Measurements from ENCODE around the gene STK10.

The STK10 gene

DNA sequence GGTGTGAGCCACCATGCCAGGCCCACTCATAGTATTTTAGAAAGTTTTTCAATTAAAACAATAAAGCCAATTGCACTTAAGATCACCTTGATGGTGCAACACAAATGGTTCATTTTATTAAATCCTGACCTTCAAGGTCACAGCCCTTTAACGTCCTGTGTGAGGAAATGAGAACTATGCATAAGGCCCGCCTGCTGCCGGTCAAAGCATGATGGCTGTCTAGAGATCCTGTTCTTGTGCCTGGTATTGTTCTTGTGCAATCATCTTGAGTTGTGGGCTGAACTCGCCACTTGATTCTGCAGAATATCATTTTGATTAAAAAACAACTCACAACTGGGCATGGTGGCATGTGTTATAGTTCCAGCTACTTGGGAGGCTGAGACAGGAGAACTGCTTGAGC is 137.9 kb downstream of the STK10 start:
- no peaks in the 10 kb centered on the region for H3K27me3 ChIP-seq (ENCODE audit: control insufficient read depth, insufficient read depth, low read length)
- H3K4me3 ChIP-seq (ENCODE audit: low read depth, low read length): no peak overlapping the region
- no peak overlapping the region for H3K27ac ChIP-seq (ENCODE audit: low read depth, low read length)
- H3K4me1 ChIP-seq (ENCODE audit: control insufficient read depth, insufficient read depth, low read length): peaks cover 7% of the 10 kb centered on the region; the same call in 1 of the 2 replicates
- H3K36me3 ChIP-seq (ENCODE audit: control insufficient read depth, insufficient read depth, low read length): peaks cover 6% of the 10 kb centered on the region; the same call in 1 of the 2 replicates
- no peaks in the 10 kb centered on the region for H3K9me3 ChIP-seq (ENCODE audit: control insufficient read depth, insufficient read depth, low read length)
- no peak overlapping the region for H3K9ac ChIP-seq (ENCODE audit: low read depth, low read length)

DNA sequence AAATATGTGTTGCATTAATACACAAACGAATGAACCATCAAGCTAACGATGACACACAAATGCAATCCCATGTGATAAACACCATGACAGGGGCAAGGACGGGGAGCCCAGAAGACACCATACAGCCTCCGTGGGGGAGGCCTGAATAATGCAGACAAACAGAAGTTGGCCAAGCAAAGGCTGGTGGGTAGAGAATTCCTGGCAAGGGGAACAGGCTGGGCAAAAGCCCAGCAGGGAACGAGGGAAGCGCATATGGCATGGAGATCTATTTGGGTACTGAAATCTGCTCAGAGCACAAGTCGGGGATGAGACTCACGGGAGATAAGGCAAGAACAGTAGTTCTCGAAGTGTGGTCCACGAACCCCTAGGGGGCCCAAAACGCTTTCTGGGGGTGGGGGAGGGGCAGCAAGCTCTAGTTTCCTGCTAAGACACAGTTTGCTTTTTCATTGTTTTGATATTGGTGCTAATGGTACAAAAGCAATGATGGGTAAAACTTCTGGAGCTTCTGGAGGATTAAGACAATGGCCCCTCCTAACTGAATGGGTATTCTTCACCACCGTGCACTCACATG is 138.7 kb downstream of the STK10 start:
- Histone ChIP-seq H3K9me3 (ENCODE audit: control insufficient read depth, insufficient read depth, low read length) (no peaks in the 10 kb centered on the region), H3K36me3 (ENCODE audit: control insufficient read depth, insufficient read depth, low read length) (peaks cover 6% of the 10 kb centered on the region; the same call in 1 of the 2 replicates), H3K4me3 (ENCODE audit: low read depth, low read length) (no peak overlapping the region), H3K27me3 (ENCODE audit: control insufficient read depth, insufficient read depth, low read length) (no peaks in the 10 kb centered on the region), H3K27ac (ENCODE audit: low read depth, low read length) (no peak overlapping the region), H3K9ac (ENCODE audit: low read depth, low read length) (no peak overlapping the region), H3K4me1 (ENCODE audit: control insufficient read depth, insufficient read depth, low read length) (peaks cover 7% of the 10 kb centered on the region; the same call in 1 of the 2 replicates)

DNA sequence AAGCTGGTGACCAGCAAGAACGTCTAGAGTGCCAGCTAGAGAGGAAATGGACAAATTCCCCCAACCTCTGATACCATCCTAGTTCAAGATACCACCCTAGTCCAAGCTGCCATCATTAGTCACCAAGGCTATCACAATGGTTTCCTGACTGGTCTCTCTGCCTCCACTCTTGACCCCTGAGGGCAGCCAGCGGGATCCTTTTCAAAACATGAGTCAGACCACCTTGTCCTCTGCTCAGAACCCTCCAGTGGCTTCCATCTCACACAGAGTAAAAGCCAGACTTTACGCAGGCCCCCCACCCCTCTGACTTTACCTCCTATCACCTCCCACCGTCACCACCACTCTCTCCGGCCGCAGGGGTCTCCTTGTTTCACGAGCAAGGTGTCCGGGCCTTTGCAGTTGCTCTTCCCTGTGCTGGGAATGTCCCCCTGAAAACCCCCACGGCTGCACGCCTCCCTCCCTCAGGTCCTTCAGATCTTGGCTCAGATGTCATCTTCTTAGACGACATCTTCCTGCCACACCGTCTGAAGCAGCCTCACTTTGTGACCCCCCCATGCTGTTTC is 139.4 kb downstream of the STK10 start:
- no peak overlapping the region for H3K9ac ChIP-seq (ENCODE audit: low read depth, low read length)
- H3K4me1 ChIP-seq (ENCODE audit: control insufficient read depth, insufficient read depth, low read length): peaks cover 7% of the 10 kb centered on the region; the same call in 1 of the 2 replicates
- peaks cover 6% of the 10 kb centered on the region; the same call in 1 of the 2 replicates for H3K36me3 ChIP-seq (ENCODE audit: control insufficient read depth, insufficient read depth, low read length)
- no peaks in the 10 kb centered on the region for H3K9me3 ChIP-seq (ENCODE audit: control insufficient read depth, insufficient read depth, low read length)
- H3K4me3 ChIP-seq (ENCODE audit: low read depth, low read length): no peak overlapping the region
- H3K27ac ChIP-seq (ENCODE audit: low read depth, low read length): no peak overlapping the region
- H3K27me3 ChIP-seq (ENCODE audit: control insufficient read depth, insufficient read depth, low read length): no peaks in the 10 kb centered on the region

DNA sequence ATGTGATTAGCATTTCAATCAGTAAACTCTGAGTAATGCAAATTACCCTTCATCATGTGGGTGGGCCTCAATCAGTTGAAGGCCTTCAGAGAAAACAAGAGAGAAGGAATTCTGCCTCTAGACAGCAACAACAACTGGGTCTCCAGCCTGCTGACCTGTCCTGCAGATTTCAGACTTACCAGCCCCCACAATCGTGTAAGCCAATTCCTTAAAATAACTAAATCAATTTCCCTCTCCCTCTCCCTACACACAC is 139.9 kb downstream of the STK10 start:
- no peak overlapping the region for H3K27ac ChIP-seq (ENCODE audit: low read depth, low read length)
- H3K4me1 ChIP-seq (ENCODE audit: control insufficient read depth, insufficient read depth, low read length): peaks cover 7% of the 10 kb centered on the region; the same call in 1 of the 2 replicates
- H3K36me3 ChIP-seq (ENCODE audit: control insufficient read depth, insufficient read depth, low read length): peaks cover 6% of the 10 kb centered on the region; the same call in 1 of the 2 replicates
- no peak overlapping the region for H3K4me3 ChIP-seq (ENCODE audit: low read depth, low read length)
- no peaks in the 10 kb centered on the region for H3K9me3 ChIP-seq (ENCODE audit: control insufficient read depth, insufficient read depth, low read length)
- H3K27me3 ChIP-seq (ENCODE audit: control insufficient read depth, insufficient read depth, low read length): no peaks in the 10 kb centered on the region
- H3K9ac ChIP-seq (ENCODE audit: low read depth, low read length): no peak overlapping the region

DNA sequence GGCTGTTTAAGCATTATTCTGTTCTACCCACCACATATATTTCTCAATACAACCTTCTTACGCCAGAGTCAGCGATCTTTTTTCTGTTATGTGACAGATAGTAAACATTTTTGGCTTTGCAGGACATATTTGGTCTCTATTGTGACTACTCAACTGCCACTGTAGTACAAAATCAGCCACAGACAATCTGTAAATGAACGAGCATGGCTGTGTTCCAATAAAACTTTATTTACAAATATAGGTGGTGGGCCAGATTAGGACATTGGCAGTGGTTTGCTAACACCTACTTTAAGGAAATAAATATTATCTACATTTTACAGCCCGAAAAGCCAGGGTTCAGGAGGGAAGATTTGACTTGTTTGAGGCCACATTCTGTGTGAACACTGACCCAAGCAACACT is 141.4 kb downstream of the STK10 start:
- Histone ChIP-seq H3K36me3 (ENCODE audit: control insufficient read depth, insufficient read depth, low read length) (0 out of 2 replicates have a peak, but pooled peaks cover under 1% of the 10 kb centered on the region), H3K27ac (ENCODE audit: low read depth, low read length) (no peak overlapping the region), H3K4me3 (ENCODE audit: low read depth, low read length) (no peak overlapping the region), H3K4me1 (ENCODE audit: control insufficient read depth, insufficient read depth, low read length) (peaks cover 7% of the 10 kb centered on the region; the same call in 1 of the 2 replicates), H3K9me3 (ENCODE audit: control insufficient read depth, insufficient read depth, low read length) (no peaks in the 10 kb centered on the region), H3K27me3 (ENCODE audit: control insufficient read depth, insufficient read depth, low read length) (no peaks in the 10 kb centered on the region), H3K9ac (ENCODE audit: low read depth, low read length) (no peak overlapping the region)

DNA sequence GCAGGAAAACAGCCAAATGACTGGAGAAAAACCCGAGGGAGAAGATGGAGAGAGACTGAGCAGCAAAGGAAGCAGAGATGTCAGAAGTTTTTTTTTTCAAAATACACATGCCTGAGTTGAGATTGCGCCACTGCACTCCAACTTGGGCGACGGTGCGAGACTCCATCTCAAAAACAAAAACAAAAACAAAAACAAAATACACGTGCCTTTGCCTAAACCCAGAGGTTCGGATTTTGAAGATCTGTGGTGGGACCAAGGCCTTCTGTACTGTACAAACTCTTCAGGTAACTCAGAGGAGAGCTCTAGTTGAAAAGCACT is 142.8 kb downstream of the STK10 start:
- Histone ChIP-seq H3K4me1 (ENCODE audit: control insufficient read depth, insufficient read depth, low read length) (peaks cover 7% of the 10 kb centered on the region; the same call in 1 of the 2 replicates), H3K27me3 (ENCODE audit: control insufficient read depth, insufficient read depth, low read length) (no peaks in the 10 kb centered on the region), H3K9me3 (ENCODE audit: control insufficient read depth, insufficient read depth, low read length) (no peaks in the 10 kb centered on the region), H3K27ac (ENCODE audit: low read depth, low read length) (no peak overlapping the region), H3K4me3 (ENCODE audit: low read depth, low read length) (no peak overlapping the region), H3K9ac (ENCODE audit: low read depth, low read length) (no peak overlapping the region), H3K36me3 (ENCODE audit: control insufficient read depth, insufficient read depth, low read length) (no peaks in the 10 kb centered on the region)

DNA sequence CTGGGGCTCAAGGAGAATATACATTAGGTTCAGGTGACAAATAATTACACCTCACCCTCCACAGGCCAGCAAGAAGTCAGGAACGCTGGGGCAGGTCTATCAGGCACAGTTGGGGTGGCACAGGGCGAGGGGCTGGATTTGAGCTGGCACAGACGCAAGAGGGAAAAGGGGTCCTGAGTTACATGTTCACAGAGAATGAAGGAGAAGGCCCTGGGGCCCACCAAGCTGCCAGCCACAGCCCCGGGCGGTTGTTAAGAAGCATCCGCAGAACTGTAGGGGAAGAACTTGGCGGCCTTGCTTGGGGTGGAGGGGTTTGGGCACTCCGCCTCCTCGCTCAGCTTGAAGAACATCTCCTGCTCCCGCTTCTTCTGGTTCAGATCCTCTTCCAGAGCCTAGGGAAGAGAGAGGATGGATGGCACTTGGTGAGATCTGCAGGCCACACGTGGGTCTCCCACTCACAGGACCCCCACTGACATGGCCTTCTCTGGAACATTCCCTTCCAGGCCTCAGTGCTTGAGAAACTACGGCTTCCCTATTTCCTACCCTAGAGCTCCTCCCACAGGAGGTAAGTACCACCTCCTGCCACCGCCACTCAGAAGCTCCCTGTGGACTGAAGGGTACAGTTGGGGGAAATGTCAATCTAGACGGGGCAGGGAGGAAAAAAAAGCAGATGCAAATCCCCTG is 143.3 kb downstream of the STK10 start:
- H3K4me1 ChIP-seq (ENCODE audit: control insufficient read depth, insufficient read depth, low read length): peaks cover 10% of the 10 kb centered on the region
- no peaks in the 10 kb centered on the region for H3K27me3 ChIP-seq (ENCODE audit: control insufficient read depth, insufficient read depth, low read length)
- no peak overlapping the region for H3K4me3 ChIP-seq (ENCODE audit: low read depth, low read length)
- H3K9ac ChIP-seq (ENCODE audit: low read depth, low read length): no peak overlapping the region
- H3K36me3 ChIP-seq (ENCODE audit: control insufficient read depth, insufficient read depth, low read length): no peaks in the 10 kb centered on the region
- H3K27ac ChIP-seq (ENCODE audit: low read depth, low read length): no peak overlapping the region
- H3K9me3 ChIP-seq (ENCODE audit: control insufficient read depth, insufficient read depth, low read length): no peaks in the 10 kb centered on the region

DNA sequence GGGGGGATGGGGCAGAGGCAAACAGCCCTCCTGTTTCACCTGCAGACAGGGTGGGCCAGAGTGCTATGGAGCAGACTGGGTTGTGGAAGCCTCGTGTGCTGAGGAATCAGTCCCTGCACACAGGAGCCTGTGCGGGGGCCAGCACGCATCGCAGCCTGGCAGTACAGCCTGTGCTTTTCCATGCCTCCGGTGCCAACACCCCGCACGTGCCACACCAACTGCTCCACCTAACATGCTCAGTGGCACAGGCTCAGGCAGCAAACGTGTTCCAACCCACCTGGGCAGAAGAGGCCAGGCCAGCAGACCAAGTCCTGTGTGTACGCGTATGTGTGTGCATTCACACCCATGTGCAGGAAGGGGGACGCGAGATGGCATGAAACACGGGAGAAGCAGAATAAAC is 144.2 kb downstream of the STK10 start:
- Histone ChIP-seq H3K4me3 (ENCODE audit: low read depth, low read length) (no peak overlapping the region), H3K36me3 (ENCODE audit: control insufficient read depth, insufficient read depth, low read length) (no peaks in the 10 kb centered on the region), H3K9me3 (ENCODE audit: control insufficient read depth, insufficient read depth, low read length) (no peaks in the 10 kb centered on the region), H3K4me1 (ENCODE audit: control insufficient read depth, insufficient read depth, low read length) (peaks cover 4% of the 10 kb centered on the region), H3K27ac (ENCODE audit: low read depth, low read length) (no peak overlapping the region), H3K9ac (ENCODE audit: low read depth, low read length) (no peak overlapping the region), H3K27me3 (ENCODE audit: control insufficient read depth, insufficient read depth, low read length) (no peaks in the 10 kb centered on the region)

DNA sequence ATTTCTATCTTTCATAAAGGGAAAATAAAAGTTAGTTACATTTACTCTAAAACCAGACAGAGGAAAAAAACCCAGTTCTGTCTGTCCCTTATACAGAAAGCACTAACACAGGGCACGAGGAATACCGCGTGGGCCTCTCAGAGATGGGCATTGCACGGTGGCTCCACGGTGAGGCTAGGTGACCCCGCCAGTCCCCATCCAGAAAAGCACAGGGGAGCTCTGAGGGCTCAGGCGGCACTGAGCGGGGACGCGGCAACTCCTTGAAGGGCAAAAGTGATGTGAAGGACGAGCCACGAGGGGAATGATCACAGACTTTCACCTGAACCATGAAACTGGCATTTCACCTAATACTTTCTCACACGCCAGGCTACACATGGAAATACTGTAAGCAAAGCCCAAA is 145.8 kb downstream of the STK10 start:
- H3K9me3 ChIP-seq (ENCODE audit: control insufficient read depth, insufficient read depth, low read length): no peaks in the 10 kb centered on the region
- peaks cover 4% of the 10 kb centered on the region; the same call in 1 of the 2 replicates for H3K4me1 ChIP-seq (ENCODE audit: control insufficient read depth, insufficient read depth, low read length)
- no peaks in the 10 kb centered on the region for H3K36me3 ChIP-seq (ENCODE audit: control insufficient read depth, insufficient read depth, low read length)
- H3K9ac ChIP-seq (ENCODE audit: low read depth, low read length): no peak overlapping the region
- H3K27me3 ChIP-seq (ENCODE audit: control insufficient read depth, insufficient read depth, low read length): no peaks in the 10 kb centered on the region
- no peak overlapping the region for H3K27ac ChIP-seq (ENCODE audit: low read depth, low read length)
- H3K4me3 ChIP-seq (ENCODE audit: low read depth, low read length): no peak overlapping the region

DNA sequence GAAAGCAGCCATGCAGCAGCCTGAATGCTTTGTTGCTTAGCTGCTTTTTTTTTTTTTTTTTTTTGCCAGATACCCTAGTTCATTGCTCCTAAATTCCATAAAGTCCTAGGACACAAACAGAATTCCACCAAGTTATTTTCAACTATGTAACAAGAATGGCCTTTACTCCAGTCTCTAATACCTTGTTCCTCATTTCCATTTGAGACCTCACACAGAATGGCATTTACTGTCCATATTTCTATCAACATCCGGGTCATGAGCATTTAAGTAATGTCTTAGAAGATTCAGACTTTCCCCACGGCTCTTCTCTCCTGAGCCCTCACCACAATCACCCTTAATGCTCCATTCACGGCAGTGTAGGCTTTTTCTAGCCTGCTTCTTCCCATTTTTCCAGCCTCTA is 149.9 kb downstream of the STK10 start:
- Histone ChIP-seq H3K9me3 (ENCODE audit: control insufficient read depth, insufficient read depth, low read length) (no peaks in the 10 kb centered on the region), H3K27me3 (ENCODE audit: control insufficient read depth, insufficient read depth, low read length) (no peaks in the 10 kb centered on the region)

DNA sequence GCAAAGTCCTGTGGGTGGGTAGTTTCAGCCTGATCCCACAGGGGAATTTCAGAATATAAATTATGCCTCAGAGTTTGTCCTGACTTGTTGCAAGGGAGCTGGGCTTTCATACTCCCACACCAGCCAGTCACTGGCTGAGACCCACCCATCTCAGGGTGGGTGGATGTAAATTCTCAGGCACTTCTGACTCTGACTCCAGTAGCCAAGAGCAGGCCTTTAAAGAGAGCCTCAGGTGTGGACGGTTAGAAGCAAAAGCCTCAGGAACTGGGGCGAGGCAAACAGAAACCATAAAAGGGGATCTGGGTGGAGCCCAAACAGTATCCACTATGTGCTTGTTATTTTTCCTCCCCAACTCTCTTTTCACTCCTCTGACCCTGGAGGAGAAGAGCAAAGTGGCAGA is 153.0 kb downstream of the STK10 start:
- no peak overlapping the region for H3K4me3 ChIP-seq (ENCODE audit: low read depth, low read length)
- peaks cover 4% of the 10 kb centered on the region; the same call in 1 of the 2 replicates for H3K9me3 ChIP-seq (ENCODE audit: control insufficient read depth, insufficient read depth, low read length)
- H3K9ac ChIP-seq (ENCODE audit: low read depth, low read length): no peak overlapping the region
- H3K36me3 ChIP-seq (ENCODE audit: control insufficient read depth, insufficient read depth, low read length): no peaks in the 10 kb centered on the region
- no peak overlapping the region for H3K27ac ChIP-seq (ENCODE audit: low read depth, low read length)
- no peaks in the 10 kb centered on the region for H3K27me3 ChIP-seq (ENCODE audit: control insufficient read depth, insufficient read depth, low read length)
- H3K4me1 ChIP-seq (ENCODE audit: control insufficient read depth, insufficient read depth, low read length): peaks cover 4% of the 10 kb centered on the region; the same call in 1 of the 2 replicates

More for the DNA sequence above, 149.9 kb downstream of the STK10 start:
- Histone ChIP-seq H3K9ac (ENCODE audit: low read depth, low read length) (no peak overlapping the region), H3K4me1 (ENCODE audit: control insufficient read depth, insufficient read depth, low read length) (peaks cover 4% of the 10 kb centered on the region; the same call in 1 of the 2 replicates), H3K4me3 (ENCODE audit: low read depth, low read length) (no peak overlapping the region), H3K36me3 (ENCODE audit: control insufficient read depth, insufficient read depth, low read length) (no peaks in the 10 kb centered on the region), H3K27ac (ENCODE audit: low read depth, low read length) (no peak overlapping the region)

Measured in HUES48 (cell line).